Neural progenitor cell (in vitro differentiated cells): Measurements from ENCODE around the gene TP53INP2. TPM values are rescaled to one million over a fixed set of nuclear protein-coding genes. Genes with fewer than 3 reads are reported as not detected.
A peak's percentile ranks its signal among the peaks of the same experiment; 100 is the strongest.

ENCODE experiments used
- DNase-seq: peaks from one replicate; pipeline ENCODE4 v3.0.0-alpha.2; 2016; ENCODE audit warnings: low spot score
- H2AFZ ChIP-seq: fragments of 200-600 bp; sonication (generic); replicated peaks from 2 replicates; pipeline ENCODE4 v1.6.1; 2016; ENCODE audit warnings: antibody characterized with exemption
- H3F3A ChIP-seq: fragments of 200-600 bp; sonication (generic); 2 replicates; pipeline ENCODE4 v1.6.1; 2016; ENCODE audit warnings: antibody characterized with exemption, low read depth
- H3K27ac ChIP-seq: fragments of 200-600 bp; sonication (generic); 2 replicates; pipeline ENCODE4 v1.5.1; 2016; ENCODE audit warnings: mild to moderate bottlenecking
- H3K27me3 ChIP-seq: fragments of 200-600 bp; sonication (generic); 2 replicates; pipeline ENCODE4 v1.6.1; 2016; ENCODE audit warnings: mild to moderate bottlenecking, moderate library complexity
- H3K36me3 ChIP-seq: fragments of 200-600 bp; sonication (generic); 2 replicates; pipeline ENCODE4 v1.5.1; 2016
- H3K4me1 ChIP-seq: fragments of 200-600 bp; sonication (generic); 2 replicates; pipeline ENCODE4 v1.6.1; 2016; ENCODE audit warnings: mixed run types
- H3K4me2 ChIP-seq: fragments of 200-600 bp; sonication (generic); 2 replicates; pipeline ENCODE4 v1.6.1; 2016
- H3K4me3 ChIP-seq: fragments of 200-600 bp; sonication (generic); 2 replicates; pipeline ENCODE4 v1.5.1; 2016
- H3K79me2 ChIP-seq: fragments of 200-600 bp; sonication (generic); 2 replicates; pipeline ENCODE4 v1.6.1; 2016; ENCODE audit warnings: low read depth
- H3K9ac ChIP-seq: fragments of 200-600 bp; sonication (generic); 2 replicates; pipeline ENCODE4 v1.6.1; 2016
- H3K9me3 ChIP-seq: fragments of 200-600 bp; sonication (generic); 2 replicates; pipeline ENCODE4 v1.5.1; 2016; ENCODE audit warnings: low read depth
- H4K20me1 ChIP-seq: fragments of 200-600 bp; sonication (generic); 2 replicates; pipeline ENCODE4 v1.6.1; 2016; ENCODE audit warnings: low read depth
- H3K27ac Mint-ChIP-seq: 3 replicates; pipeline ENCODE4 v1.8.0; 2021; ENCODE audit warnings: mixed read lengths
- H3K27me3 Mint-ChIP-seq: 2 replicates; pipeline ENCODE4 v1.8.0; 2022; ENCODE audit warnings: low read depth, mild to moderate bottlenecking, inconsistent platforms, moderate library complexity, mixed read lengths; ENCODE audit not compliant: insufficient read depth
- H3K36me3 Mint-ChIP-seq: 3 replicates; pipeline ENCODE4 v1.8.0; 2021; ENCODE audit warnings: mixed read lengths
- H3K4me1 Mint-ChIP-seq: 3 replicates; pipeline ENCODE4 v1.8.0; 2021; ENCODE audit warnings: mixed read lengths
- H3K4me3 Mint-ChIP-seq: 3 replicates; pipeline ENCODE4 v1.8.0; 2021; ENCODE audit warnings: mild to moderate bottlenecking, moderate library complexity, mixed read lengths
- H3K9me3 Mint-ChIP-seq: 3 replicates; pipeline ENCODE4 v1.8.0; 2020; ENCODE audit warnings: mixed read lengths
- EZH2 ChIP-seq: fragments of 200-600 bp; sonication (generic); IDR thresholded peaks from 2 replicates; pipeline ENCODE4 v1.6.1; 2017; ENCODE audit warnings: antibody characterized with exemption, mild to moderate bottlenecking, moderate library complexity
- EZH2phosphoT487 ChIP-seq: fragments of 200-600 bp; sonication (generic); IDR thresholded peaks from 2 replicates; pipeline ENCODE4 v1.6.1; 2017; ENCODE audit warnings: antibody characterized with exemption
- total RNA-seq: library from RNA; depleted of rRNA; stranded (reverse); fragments of >200 nt; gene quantifications from 2 replicates; pipeline ENCODE4 v1.2.3, GENCODE V29; 2015; ENCODE audit warnings: low replicate concordance
- TF ChIP-seq, protein P1 (sequence below): fragments of 200-600 bp; sonication (generic); IDR thresholded peaks from 2 replicates; pipeline ENCODE4 v1.5.1; 2017; ENCODE audit warnings: antibody characterized with exemption, mild to moderate bottlenecking

TP53INP2 gene
- total RNA-seq, 1 donor from 2014 or later: 1.1 TPM

DNA sequence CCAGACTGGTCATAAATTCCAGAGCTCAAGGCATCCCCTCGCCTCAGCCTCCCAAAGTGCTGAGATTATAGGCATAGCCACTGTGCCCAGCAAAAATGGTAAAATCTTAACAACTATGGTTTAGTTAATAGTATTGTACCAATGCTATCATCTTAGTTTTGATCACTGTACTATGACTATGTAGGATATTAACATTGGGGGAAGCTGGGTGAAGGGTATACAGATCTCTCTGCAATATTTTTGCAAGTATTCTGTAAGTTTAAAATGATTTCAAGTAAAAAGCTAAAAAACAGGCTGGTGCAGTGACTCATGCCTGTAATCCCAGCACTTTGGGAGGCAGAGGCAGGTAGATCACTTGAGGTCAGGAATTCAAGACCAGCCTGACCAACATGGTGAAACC lies 35.0 kb upstream of the TP53INP2 start:
- no peaks in the 10 kb centered on the region for H3F3A ChIP-seq
- Mint-ChIP-seq H3K4me3 (no peak overlapping the region), H3K27ac (no peak overlapping the region), H3K4me1 (no peaks in the 10 kb centered on the region), H3K27me3 (no peaks in the 10 kb centered on the region), H3K36me3 (peaks cover 13% of the 10 kb centered on the region), H3K9me3 (no peaks in the 10 kb centered on the region)
- H3K36me3 ChIP-seq: no peaks in the 10 kb centered on the region
- no peaks in the 10 kb centered on the region for H3K27me3 ChIP-seq
- H3K4me3 ChIP-seq: no peak overlapping the region
- H3K9me3 ChIP-seq: no peaks in the 10 kb centered on the region
- no peak for DNase-seq
- H3K79me2 ChIP-seq: peaks cover 48% of the 10 kb centered on the region
- H2AFZ ChIP-seq: no peak overlapping the region
- TF ChIP-seq EZH2phosphoT487 (no peak), EZH2 (no peak)
- TF ChIP-seq, protein P1, sequence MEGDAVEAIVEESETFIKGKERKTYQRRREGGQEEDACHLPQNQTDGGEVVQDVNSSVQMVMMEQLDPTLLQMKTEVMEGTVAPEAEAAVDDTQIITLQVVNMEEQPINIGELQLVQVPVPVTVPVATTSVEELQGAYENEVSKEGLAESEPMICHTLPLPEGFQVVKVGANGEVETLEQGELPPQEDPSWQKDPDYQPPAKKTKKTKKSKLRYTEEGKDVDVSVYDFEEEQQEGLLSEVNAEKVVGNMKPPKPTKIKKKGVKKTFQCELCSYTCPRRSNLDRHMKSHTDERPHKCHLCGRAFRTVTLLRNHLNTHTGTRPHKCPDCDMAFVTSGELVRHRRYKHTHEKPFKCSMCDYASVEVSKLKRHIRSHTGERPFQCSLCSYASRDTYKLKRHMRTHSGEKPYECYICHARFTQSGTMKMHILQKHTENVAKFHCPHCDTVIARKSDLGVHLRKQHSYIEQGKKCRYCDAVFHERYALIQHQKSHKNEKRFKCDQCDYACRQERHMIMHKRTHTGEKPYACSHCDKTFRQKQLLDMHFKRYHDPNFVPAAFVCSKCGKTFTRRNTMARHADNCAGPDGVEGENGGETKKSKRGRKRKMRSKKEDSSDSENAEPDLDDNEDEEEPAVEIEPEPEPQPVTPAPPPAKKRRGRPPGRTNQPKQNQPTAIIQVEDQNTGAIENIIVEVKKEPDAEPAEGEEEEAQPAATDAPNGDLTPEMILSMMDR: no peak
- no peaks in the 10 kb centered on the region for H4K20me1 ChIP-seq
- no peaks in the 10 kb centered on the region for H3K4me1 ChIP-seq
- no peak overlapping the region for H3K9ac ChIP-seq
- H3K27ac ChIP-seq: no peak overlapping the region
- H3K4me2 ChIP-seq: no peak overlapping the region

DNA sequence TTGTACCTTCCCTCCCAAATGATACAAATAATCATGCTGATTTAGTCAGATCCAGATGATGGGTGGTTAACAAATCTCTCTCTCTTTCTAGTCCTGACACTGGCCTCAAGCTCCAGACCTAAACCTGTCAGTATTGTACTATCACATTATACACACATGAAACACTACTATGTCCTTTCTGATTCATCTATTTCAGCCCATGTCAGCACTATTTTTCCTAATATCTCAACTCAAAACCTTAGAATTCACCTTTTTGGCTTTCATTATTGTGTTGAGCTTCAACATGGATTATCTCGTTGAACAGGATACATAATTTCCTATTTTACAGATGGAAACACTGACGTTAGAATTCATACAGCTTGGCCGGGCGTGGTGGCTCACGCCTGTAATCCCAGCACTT lies 30.7 kb upstream of the TP53INP2 start:
- Histone ChIP-seq H3K36me3 (no peaks in the 10 kb centered on the region), H3K27me3 (no peaks in the 10 kb centered on the region), H4K20me1 (no peaks in the 10 kb centered on the region), H3F3A (peaks cover 16% of the 10 kb centered on the region), H3K4me1 (peaks cover 5% of the 10 kb centered on the region), H3K9me3 (no peaks in the 10 kb centered on the region), H3K79me2 (peaks cover 56% of the 10 kb centered on the region), H2AFZ (no peak overlapping the region), H3K27ac (no peak overlapping the region), H3K4me3 (no peak overlapping the region), H3K9ac (no peak overlapping the region), H3K4me2 (no peak overlapping the region)
- no peak overlapping the region for H3K4me3 Mint-ChIP-seq
- no peaks in the 10 kb centered on the region for H3K9me3 Mint-ChIP-seq
- H3K27me3 Mint-ChIP-seq: peaks cover 5% of the 10 kb centered on the region
- H3K36me3 Mint-ChIP-seq: peaks cover 8% of the 10 kb centered on the region
- DNase-seq: no peak
- H3K4me1 Mint-ChIP-seq: peaks cover 10% of the 10 kb centered on the region
- H3K27ac Mint-ChIP-seq: no peak overlapping the region
- TF ChIP-seq, protein P1: no peak
- TF ChIP-seq EZH2phosphoT487 (no peak), EZH2 (no peak)

DNA sequence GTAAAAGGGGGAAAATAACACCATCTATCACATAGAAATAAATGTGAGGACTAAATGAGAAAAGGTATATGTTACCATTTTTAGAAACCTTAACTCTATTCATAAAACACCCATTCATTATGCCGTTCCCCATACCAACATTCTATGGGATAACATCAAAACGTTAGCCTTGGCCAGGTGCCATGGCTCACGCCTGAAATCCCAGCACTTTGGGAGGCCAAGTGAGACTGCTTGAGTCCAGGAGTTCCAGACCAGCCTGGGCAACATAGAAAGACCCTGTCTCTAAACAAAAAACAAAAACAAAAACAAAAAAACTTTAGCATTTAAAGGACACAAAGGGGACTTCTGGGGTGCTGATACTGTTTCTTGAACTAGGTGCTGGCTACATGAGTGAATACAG lies 28.6 kb upstream of the TP53INP2 start:
- Mint-ChIP-seq H3K4me1 (peaks cover 10% of the 10 kb centered on the region), H3K4me3 (peak overlapping the region; percentile 95), H3K27me3 (peaks cover 5% of the 10 kb centered on the region), H3K36me3 (peaks cover 3% of the 10 kb centered on the region), H3K9me3 (no peaks in the 10 kb centered on the region), H3K27ac (no peak overlapping the region)
- peaks cover 5% of the 10 kb centered on the region for H3K4me1 ChIP-seq
- H3K27ac ChIP-seq: no peak overlapping the region
- H3K27me3 ChIP-seq: no peaks in the 10 kb centered on the region
- peaks cover 18% of the 10 kb centered on the region for H3F3A ChIP-seq
- H2AFZ ChIP-seq: no peak overlapping the region
- TF ChIP-seq EZH2phosphoT487: no peak
- TF ChIP-seq, protein P1: no peak
- no peak for TF ChIP-seq EZH2
- no peaks in the 10 kb centered on the region for H3K9me3 ChIP-seq
- H3K9ac ChIP-seq: no peak overlapping the region
- H3K4me2 ChIP-seq: peak overlapping the region; percentile 88
- H3K79me2 ChIP-seq: peaks cover 55% of the 10 kb centered on the region
- H3K4me3 ChIP-seq: peak overlapping the region; percentile 66
- no peaks in the 10 kb centered on the region for H4K20me1 ChIP-seq
- DNase-seq: no peak
- H3K36me3 ChIP-seq: no peaks in the 10 kb centered on the region
